Right lobe of liver (tissue), 6 donors: Measurements from ENCODE around the gene LRRC46. TPM values are rescaled to one million over a fixed set of nuclear protein-coding genes. Genes with fewer than 3 reads are reported as not detected.

Source experiments
- ATAC-seq, 4 donors: fragments of 200-7000 bp; cut with Tn5 transposase; one replicate each; pipeline ENCODE4 v1.9.1; 2020; ENCODE audit warnings: mild to moderate bottlenecking in 4 of 4, moderate library complexity in 4 of 4
- DNase-seq, 3 donors: peaks; one replicate each; pipeline ENCODE4 v3.0.0-alpha.2; 2020
- H3K27ac ChIP-seq, 3 donors: fragments of 200-600 bp; one replicate each; pipeline ENCODE4 v1.8.0; 2022
- H3K27me3 ChIP-seq, 2 donors: fragments of 200-600 bp; one replicate each; pipeline ENCODE4 v1.8.0; 2022
- H3K36me3 ChIP-seq, 4 donors: fragments of 200-600 bp; sonication (generic) in 1 of 4; one replicate each; pipeline versions ENCODE4 v1.5.1 to v1.8.0; 2017 to 2022; ENCODE audit warnings: control low read depth in 1 of 4
- H3K4me1 ChIP-seq, 4 donors: fragments of 200-600 bp; sonication (generic) in 1 of 4; one replicate each; pipeline versions ENCODE4 v1.5.1 to v1.8.0; 2017 to 2022; ENCODE audit warnings: control low read depth in 1 of 4
- H3K4me3 ChIP-seq, 3 donors: fragments of 200-600 bp; one replicate each; pipeline ENCODE4 v1.8.0; 2022
- H3K9me3 ChIP-seq, 4 donors: fragments of 200-600 bp; sonication (generic) in 1 of 4; one replicate each; pipeline versions ENCODE4 v1.5.1 to v1.8.0; 2017 to 2022; ENCODE audit warnings: control low read depth in 1 of 4
- CTCF ChIP-seq, 4 donors: fragments of 200-600 bp in 3 of 4; fragments of 450-650 bp in 1 of 4; IDR thresholded peaks; one replicate each; pipeline versions ENCODE4 v1.5.1 to v1.8.0; 2016 to 2022; ENCODE audit warnings: antibody characterized with exemption in 4 of 4, mild to moderate bottlenecking in 2 of 4
- POLR2A ChIP-seq: fragments of 450-650 bp; IDR thresholded peaks from one replicate; pipeline ENCODE4 v1.6.1; 2017; ENCODE audit warnings: antibody characterized with exemption, mild to moderate bottlenecking
- WGBS: methylation state at CpG from one replicate; pipeline ENCODE4 v1.1.6; 2018; ENCODE audit warnings: low coverage, low lambda C conversion rate; ENCODE audit not compliant: insufficient coverage; ENCODE audit errors: missing lambda C conversion rate; 5-methylcytosine and 5-hydroxymethylcytosine counted together
- intact Hi-C, 2 donors: fragments of 100-400 bp; cut with DNase I; formaldehyde crosslinking; loops; one replicate each; pipeline versions ENCODE4 v1.11.2 to v1.14.1; 2022
- total RNA-seq, 6 experiments: library from RNA; depleted of rRNA in 2 of 6; stranded (reverse); fragments of >200 nt in 2 of 6; fragmentation: NEBNext Ultra II Directional in 3 of 6; extraction: Animal tissue kit (Norgen Biotek cat#: 25700) in 3 of 6; gene quantifications; one replicate each; pipeline versions ENCODE4 v1.1.0 to v1.2.4, GENCODE V29; 2016 to 2023
- donor health status: DM: no; HTN: yes; CAD: no.
- donor health status: DM: no; HTN: no; CAD: no.
- donor health status: DM: no; HTN: no; CAD: no.
- donor health status: DM: no; HTN: yes; CAD: no.
- donor health status: DM: no; HTN: yes; CAD: no.

LRRC46 gene
- total RNA-seq, 6 experiments from 2014 or later = 0.12 to 0.44 (median 0.35) TPM

GRCh38 chr17:47818002-47818695 lies 13.3 kb upstream of the LRRC46 start:
- no peak for TF ChIP-seq POLR2A
- no peak for TF ChIP-seq CTCF (IDR thresholded peaks at IDR 0.05)
- Histone ChIP-seq H3K36me3 (no peaks in the 10 kb centered on the region), H3K27me3 (no peaks in the 10 kb centered on the region), H3K27ac (no peak overlapping the region), H3K4me1 (no peaks in the 10 kb centered on the region), H3K4me3 (no peak overlapping the region), H3K9me3 (no peaks in the 10 kb centered on the region)
- ATAC-seq (no peak), DNase-seq (no peak)
- intact Hi-C loops = no loop called here
- 54% methylated on average over 5 of the region's 11 CpGs for WGBS

GRCh38 chr17:47819475-47819874 lies 12.0 kb upstream of the LRRC46 start:
- Histone ChIP-seq H3K4me3 (no peak overlapping the region), H3K9me3 (no peaks in the 10 kb centered on the region), H3K27me3 (no peaks in the 10 kb centered on the region), H3K36me3 (peaks cover 0 to 11% (median 4%) of the 10 kb centered on the region in 4 donors), H3K4me1 (no peaks in the 10 kb centered on the region), H3K27ac (no peak overlapping the region)
- intact Hi-C loops = no loop called here
- DNase-seq (no peak), ATAC-seq (no peak)
- TF ChIP-seq CTCF (IDR thresholded peaks at IDR 0.05) = no peak
- no peak for TF ChIP-seq POLR2A
- WGBS = 80% methylated on average over 5 of the region's 10 CpGs

- peaks cover 0 to 15% (median 6%) of the 10 kb centered on the region in 4 donors for H3K36me3 ChIP-seq
- no peaks in the 10 kb centered on the region for H3K9me3 ChIP-seq
- intact Hi-C loops = no loop called here
- 46% methylated on average over 3 of the region's 12 CpGs for WGBS
- no peaks in the 10 kb centered on the region for H3K4me1 ChIP-seq
- no peak for ATAC-seq
- no peak for DNase-seq
- no peaks in the 10 kb centered on the region for H3K27me3 ChIP-seq
- no peak overlapping the region for H3K27ac ChIP-seq
- no peak overlapping the region for H3K4me3 ChIP-seq
- TF ChIP-seq POLR2A (no peak), CTCF (IDR thresholded peaks at IDR 0.05) (no peak)
Measured at GRCh38 chr17:47820033-47820789, 11.3 kb upstream of the LRRC46 start.

GRCh38 chr17:47821031-47821423 lies 10.4 kb upstream of the LRRC46 start:
- peaks cover 0 to 21% (median 8%) of the 10 kb centered on the region in 4 donors for H3K36me3 ChIP-seq
- TF ChIP-seq CTCF (IDR thresholded peaks at IDR 0.05) = no peak
- no peak for TF ChIP-seq POLR2A
- intact Hi-C loops = no loop called here
- WGBS = 0% methylated on average over 2 of the region's 4 CpGs
- DNase-seq (no peak), ATAC-seq (peak in 1 of 4 donors; percentile 9)
- no peaks in the 10 kb centered on the region for H3K27me3 ChIP-seq
- no peaks in the 10 kb centered on the region for H3K4me1 ChIP-seq
- peak overlapping the region; percentile 43 to 53 (median 45) for H3K4me3 ChIP-seq
- H3K9me3 ChIP-seq = no peaks in the 10 kb centered on the region
- H3K27ac ChIP-seq = no peak overlapping the region
